Spleen (tissue), 7 donors: ENCODE results near the gene CPOX.

Experiments used
- POLR2A ChIP-seq, 3 donors: fragments of 450-650 bp; IDR thresholded peaks; one replicate each; pipeline ENCODE4 v1.5.1; 2017; ENCODE audit warnings: antibody characterized with exemption in 3 of 3, mild to moderate bottlenecking in 1 of 3
- TF ChIP-seq, protein P1 (sequence below), 11 experiments: fragments of 200-600 bp in 7 of 11; fragments of 450-650 bp in 4 of 11; sonication (generic) in 4 of 11; IDR thresholded peaks in 8 of 11; conservative IDR thresholded peaks in 3 of 11; 1 replicate in 7 of 11; 2 replicates in 4 of 11; pipeline versions ENCODE4 v1.4.0 to v1.8.0; 2016 to 2021; ENCODE audit warnings: antibody characterized with exemption in 11 of 11, inconsistent platforms in 4 of 11, mild to moderate bottlenecking in 1 of 11
- donor health status: DM: no; HTN: no; CAD: no; lungs with moderate emphysema.
- donor health status: DM: no; HTN: no; CAD: no.
- donor health status: DM: no; HTN: no; CAD: no.

DNA sequence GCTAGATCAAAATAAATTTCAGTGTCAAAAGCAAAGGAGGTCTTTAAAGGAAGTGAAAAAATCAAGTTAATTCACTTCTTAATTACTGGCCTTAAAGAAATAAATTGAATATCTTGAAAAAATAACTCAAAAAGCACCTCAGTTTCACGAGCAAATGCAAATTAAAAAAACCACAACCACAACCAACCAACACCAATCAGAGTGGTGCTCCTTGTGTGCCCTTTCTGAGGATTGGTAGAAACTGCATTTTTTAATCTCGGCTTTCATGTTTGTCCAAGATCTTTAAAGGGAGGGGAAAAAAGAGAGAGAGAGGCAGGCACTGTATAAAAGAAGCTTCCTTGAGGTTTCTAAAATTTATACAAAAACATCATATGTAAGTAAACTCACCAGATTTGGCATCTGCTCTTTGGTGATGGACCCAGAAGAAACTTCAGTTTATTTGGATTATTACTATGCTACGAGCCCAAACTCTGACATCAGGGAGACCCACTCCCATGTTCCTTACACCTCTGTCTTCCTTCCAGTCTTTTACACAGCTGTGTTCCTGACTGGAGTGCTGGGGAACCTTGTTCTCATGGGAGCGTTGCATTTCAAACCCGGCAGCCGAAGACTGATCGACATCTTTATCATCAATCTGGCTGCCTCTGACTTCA lies 61.7 kb downstream of the CPOX start, which contains the start of gene GPR15:
- TF ChIP-seq, protein P1, sequence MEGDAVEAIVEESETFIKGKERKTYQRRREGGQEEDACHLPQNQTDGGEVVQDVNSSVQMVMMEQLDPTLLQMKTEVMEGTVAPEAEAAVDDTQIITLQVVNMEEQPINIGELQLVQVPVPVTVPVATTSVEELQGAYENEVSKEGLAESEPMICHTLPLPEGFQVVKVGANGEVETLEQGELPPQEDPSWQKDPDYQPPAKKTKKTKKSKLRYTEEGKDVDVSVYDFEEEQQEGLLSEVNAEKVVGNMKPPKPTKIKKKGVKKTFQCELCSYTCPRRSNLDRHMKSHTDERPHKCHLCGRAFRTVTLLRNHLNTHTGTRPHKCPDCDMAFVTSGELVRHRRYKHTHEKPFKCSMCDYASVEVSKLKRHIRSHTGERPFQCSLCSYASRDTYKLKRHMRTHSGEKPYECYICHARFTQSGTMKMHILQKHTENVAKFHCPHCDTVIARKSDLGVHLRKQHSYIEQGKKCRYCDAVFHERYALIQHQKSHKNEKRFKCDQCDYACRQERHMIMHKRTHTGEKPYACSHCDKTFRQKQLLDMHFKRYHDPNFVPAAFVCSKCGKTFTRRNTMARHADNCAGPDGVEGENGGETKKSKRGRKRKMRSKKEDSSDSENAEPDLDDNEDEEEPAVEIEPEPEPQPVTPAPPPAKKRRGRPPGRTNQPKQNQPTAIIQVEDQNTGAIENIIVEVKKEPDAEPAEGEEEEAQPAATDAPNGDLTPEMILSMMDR (IDR thresholded peaks at IDR 0.05 in 8 of 11, conservative IDR thresholded peaks at IDR 0.05 in 3 of 11), result no peak
- TF ChIP-seq POLR2A (IDR thresholded peaks at IDR 0.05), result no peak
